Measurements from ENCODE around the gene ZC3H13. TPM values are rescaled to one million over a fixed set of nuclear protein-coding genes. Genes with fewer than 3 reads are reported as not detected.

ZC3H13 gene
- total RNA-seq, 2 experiments from 2014 or later, result 27.2 to 43.9 TPM

DNA sequence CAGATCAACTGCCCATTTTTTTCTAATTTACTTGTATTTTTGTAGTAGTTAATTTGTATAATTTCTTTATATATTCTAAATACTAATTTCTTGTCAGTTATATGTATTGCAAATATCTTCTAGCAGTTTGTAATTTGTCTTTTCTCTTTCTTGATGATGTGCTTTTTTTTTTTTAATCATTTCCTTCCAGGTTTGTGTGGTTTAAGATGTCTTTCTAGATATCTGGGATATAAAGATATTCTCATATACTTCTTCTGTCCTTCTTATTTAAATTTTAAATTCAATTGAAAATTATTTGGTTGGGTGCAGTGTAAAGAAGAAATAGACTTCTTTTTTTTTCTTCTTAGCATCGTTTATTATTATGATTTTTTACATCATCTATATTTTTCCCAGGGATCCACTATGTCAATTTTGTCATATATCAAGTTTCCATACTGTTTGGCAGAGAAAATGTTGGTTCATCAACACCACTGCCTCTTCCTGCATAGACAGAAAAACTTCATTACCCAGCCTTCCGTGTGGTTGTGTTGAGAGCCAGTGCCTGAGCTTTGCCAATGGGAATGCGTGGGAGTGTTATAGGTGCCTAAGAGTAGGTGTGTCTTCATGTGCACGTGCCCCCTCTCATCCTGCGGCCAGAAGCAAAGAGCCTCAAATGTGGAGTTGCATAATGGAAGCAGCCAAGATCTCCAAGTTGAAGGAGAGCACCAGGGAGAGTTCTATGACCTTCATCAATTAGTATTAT lies 36.4 kb upstream of the ZC3H13 start:
- TF ChIP-seq, protein P1, sequence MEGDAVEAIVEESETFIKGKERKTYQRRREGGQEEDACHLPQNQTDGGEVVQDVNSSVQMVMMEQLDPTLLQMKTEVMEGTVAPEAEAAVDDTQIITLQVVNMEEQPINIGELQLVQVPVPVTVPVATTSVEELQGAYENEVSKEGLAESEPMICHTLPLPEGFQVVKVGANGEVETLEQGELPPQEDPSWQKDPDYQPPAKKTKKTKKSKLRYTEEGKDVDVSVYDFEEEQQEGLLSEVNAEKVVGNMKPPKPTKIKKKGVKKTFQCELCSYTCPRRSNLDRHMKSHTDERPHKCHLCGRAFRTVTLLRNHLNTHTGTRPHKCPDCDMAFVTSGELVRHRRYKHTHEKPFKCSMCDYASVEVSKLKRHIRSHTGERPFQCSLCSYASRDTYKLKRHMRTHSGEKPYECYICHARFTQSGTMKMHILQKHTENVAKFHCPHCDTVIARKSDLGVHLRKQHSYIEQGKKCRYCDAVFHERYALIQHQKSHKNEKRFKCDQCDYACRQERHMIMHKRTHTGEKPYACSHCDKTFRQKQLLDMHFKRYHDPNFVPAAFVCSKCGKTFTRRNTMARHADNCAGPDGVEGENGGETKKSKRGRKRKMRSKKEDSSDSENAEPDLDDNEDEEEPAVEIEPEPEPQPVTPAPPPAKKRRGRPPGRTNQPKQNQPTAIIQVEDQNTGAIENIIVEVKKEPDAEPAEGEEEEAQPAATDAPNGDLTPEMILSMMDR (conservative IDR thresholded peaks at IDR 0.05; ENCODE audit: low read length), result no peak
- no peak for TF ChIP-seq EZH2phosphoT487 (IDR thresholded peaks at IDR 0.05; ENCODE audit: borderline replicate concordance, low read depth, low read length)
- intact Hi-C loops (cut with micrococcal nuclease; ENCODE audit: unreplicated experiment), result no loop called here
- no TSS peak for BruUV-seq (replicated peaks)
- no peaks in the 10 kb centered on the region for H3K9me2 ChIP-seq (ENCODE audit: insufficient read depth, low read length)
- ChIA-PET CTCF (ENCODE audit: unreplicated experiment) (no interaction called here), POLR2A (no interaction called here)
- no peaks in the 10 kb centered on the region for H3K4me1 ChIP-seq (ENCODE audit: insufficient read depth, low read length, poor library complexity, severe bottlenecking)
- no peak overlapping the region for H3K27ac ChIP-seq (ENCODE audit: low read depth, low read length, poor library complexity, severe bottlenecking)
- H3K36me3 ChIP-seq (ENCODE audit: insufficient read depth, low read length), result no peaks in the 10 kb centered on the region
- no peaks in the 10 kb centered on the region for H3K9me3 ChIP-seq (ENCODE audit: low read length)
- H2AFZ ChIP-seq (ENCODE audit: low read length), result no peak overlapping the region
- no peak for DNase-seq (ENCODE audit: low spot score)
- H3K79me2 ChIP-seq (ENCODE audit: insufficient read depth, low read depth, low read length), result no peaks in the 10 kb centered on the region
- no peak overlapping the region for H3K4me2 ChIP-seq (ENCODE audit: low read length)
- no peaks in the 10 kb centered on the region for H4K20me1 ChIP-seq (ENCODE audit: insufficient read depth, low read length)
- no peak overlapping the region for H3K4me3 ChIP-seq (ENCODE audit: low read depth, low read length, poor library complexity, severe bottlenecking)

- POLR2A ChIA-PET, result no interaction called here
- Histone ChIP-seq H3K9me2 (ENCODE audit: insufficient read depth, low read length) (no peaks in the 10 kb centered on the region), H3K4me3 (ENCODE audit: low read depth, low read length, poor library complexity, severe bottlenecking) (no peak overlapping the region), H3K27ac (ENCODE audit: low read depth, low read length, poor library complexity, severe bottlenecking) (no peak overlapping the region), H4K20me1 (ENCODE audit: insufficient read depth, low read length) (no peaks in the 10 kb centered on the region), H3K4me2 (ENCODE audit: low read length) (no peak overlapping the region), H3K9me3 (ENCODE audit: low read length) (no peaks in the 10 kb centered on the region), H2AFZ (ENCODE audit: low read length) (no peak overlapping the region), H3K4me1 (ENCODE audit: insufficient read depth, low read length, poor library complexity, severe bottlenecking) (no peaks in the 10 kb centered on the region), H3K36me3 (ENCODE audit: insufficient read depth, low read length) (no peaks in the 10 kb centered on the region), H3K79me2 (ENCODE audit: insufficient read depth, low read depth, low read length) (no peaks in the 10 kb centered on the region)
- CTCF ChIA-PET (ENCODE audit: unreplicated experiment), result no interaction called here
- BruUV-seq (replicated peaks), result no TSS peak
- no peak for DNase-seq (ENCODE audit: low spot score)
- TF ChIP-seq, protein P1 (conservative IDR thresholded peaks at IDR 0.05; ENCODE audit: low read length), result no peak
- TF ChIP-seq EZH2phosphoT487 (IDR thresholded peaks at IDR 0.05; ENCODE audit: borderline replicate concordance, low read depth, low read length), result no peak
- intact Hi-C loops (cut with micrococcal nuclease; ENCODE audit: unreplicated experiment), result no loop called here
Observed at GRCh38 chr13:46087481-46087880, 34.9 kb upstream of the ZC3H13 start.

- Histone ChIP-seq H3K4me2 (ENCODE audit: low read length) (no peak overlapping the region), H3K9me3 (ENCODE audit: low read length) (no peaks in the 10 kb centered on the region), H3K36me3 (ENCODE audit: insufficient read depth, low read length) (no peaks in the 10 kb centered on the region), H3K4me1 (ENCODE audit: insufficient read depth, low read length, poor library complexity, severe bottlenecking) (no peaks in the 10 kb centered on the region), H2AFZ (ENCODE audit: low read length) (no peak overlapping the region), H3K27ac (ENCODE audit: low read depth, low read length, poor library complexity, severe bottlenecking) (no peak overlapping the region), H3K79me2 (ENCODE audit: insufficient read depth, low read depth, low read length) (no peaks in the 10 kb centered on the region), H4K20me1 (ENCODE audit: insufficient read depth, low read length) (no peaks in the 10 kb centered on the region), H3K4me3 (ENCODE audit: low read depth, low read length, poor library complexity, severe bottlenecking) (no peak overlapping the region), H3K9me2 (ENCODE audit: insufficient read depth, low read length) (no peaks in the 10 kb centered on the region)
- BruUV-seq (replicated peaks), result no TSS peak
- ChIA-PET POLR2A (no interaction called here), CTCF (ENCODE audit: unreplicated experiment) (no interaction called here)
- intact Hi-C loops (cut with micrococcal nuclease; ENCODE audit: unreplicated experiment), result no loop called here
- TF ChIP-seq, protein P1 (conservative IDR thresholded peaks at IDR 0.05; ENCODE audit: low read length), result no peak
- no peak for TF ChIP-seq EZH2phosphoT487 (IDR thresholded peaks at IDR 0.05; ENCODE audit: borderline replicate concordance, low read depth, low read length)
- DNase-seq (ENCODE audit: low spot score), result no peak
Observed at GRCh38 chr13:46086985-46087384, 34.4 kb upstream of the ZC3H13 start.

All from OCI-LY7 (cell line).